Skeletal muscle satellite cell (primary cell): Measurements from ENCODE around the gene CELA1.

Source experiments
- H3K27me3 ChIP-seq: 2 replicates; pipeline ENCODE4 v1.7.0; 2013; ENCODE audit warnings: low read length; ENCODE audit not compliant: control insufficient read depth, insufficient read depth
- H3K36me3 ChIP-seq: 2 replicates; pipeline ENCODE4 v1.7.0; 2013; ENCODE audit warnings: mild to moderate bottlenecking, control low read depth, low read length; ENCODE audit not compliant: insufficient read depth
- H3K4me1 ChIP-seq: 2 replicates; pipeline ENCODE4 v1.7.0; 2013; ENCODE audit warnings: low read length; ENCODE audit not compliant: control insufficient read depth, insufficient read depth
- H3K4me2 ChIP-seq: 2 replicates; pipeline ENCODE4 v1.7.0; 2013; ENCODE audit warnings: mild to moderate bottlenecking, low read length
- H3K4me3 ChIP-seq: 2 replicates; pipeline ENCODE4 v1.7.0; 2013; ENCODE audit warnings: low read length
- H3K9ac ChIP-seq: 2 replicates; pipeline ENCODE4 v1.7.0; 2013; ENCODE audit warnings: mild to moderate bottlenecking, low read depth, low read length, moderate library complexity
- H3K9me3 ChIP-seq: replicated peaks from 2 replicates; pipeline ENCODE4 v1.7.0; 2013; ENCODE audit warnings: mild to moderate bottlenecking, control low read depth, low read length

CELA1 gene

GRCh38 chr12:51372021-51372420, 25.5 kb upstream of the CELA1 start:
- H3K4me2 ChIP-seq = peak overlapping the region; percentile 63
- no peaks in the 10 kb centered on the region for H3K36me3 ChIP-seq
- no peaks in the 10 kb centered on the region for H3K9me3 ChIP-seq
- H3K27me3 ChIP-seq = no peaks in the 10 kb centered on the region
- peak overlapping the region; percentile 54 for H3K9ac ChIP-seq
- H3K4me1 ChIP-seq = peaks cover 43% of the 10 kb centered on the region
- H3K4me3 ChIP-seq = peak overlapping the region; percentile 1

GRCh38 chr12:51371295-51371953, 24.9 kb upstream of the CELA1 start:
- H3K36me3 ChIP-seq = no peaks in the 10 kb centered on the region
- no peaks in the 10 kb centered on the region for H3K27me3 ChIP-seq
- H3K9me3 ChIP-seq = no peaks in the 10 kb centered on the region
- peak overlapping the region; percentile 54 for H3K9ac ChIP-seq
- H3K4me1 ChIP-seq = peaks cover 43% of the 10 kb centered on the region
- H3K4me3 ChIP-seq = peak overlapping the region; percentile 1
- peak overlapping the region; percentile 63 for H3K4me2 ChIP-seq

- H3K27me3 ChIP-seq = no peaks in the 10 kb centered on the region
- H3K9ac ChIP-seq = no peak overlapping the region
- no peaks in the 10 kb centered on the region for H3K36me3 ChIP-seq
- no peaks in the 10 kb centered on the region for H3K9me3 ChIP-seq
- no peak overlapping the region for H3K4me2 ChIP-seq
- no peak overlapping the region for H3K4me3 ChIP-seq
- peaks cover 43% of the 10 kb centered on the region for H3K4me1 ChIP-seq
These were observed 24.2 kb upstream of the CELA1 start for GRCh38 chr12:51370667-51371066.

GRCh38 chr12:51369581-51369980, 23.1 kb upstream of the CELA1 start:
- Histone ChIP-seq H3K9me3 (no peaks in the 10 kb centered on the region), H3K4me2 (no peak overlapping the region), H3K36me3 (no peaks in the 10 kb centered on the region), H3K9ac (no peak overlapping the region), H3K4me3 (no peak overlapping the region), H3K27me3 (no peaks in the 10 kb centered on the region), H3K4me1 (peaks cover 36% of the 10 kb centered on the region)

GRCh38 chr12:51368640-51369517, 22.4 kb upstream of the CELA1 start:
- peaks cover 31% of the 10 kb centered on the region for H3K4me1 ChIP-seq
- H3K27me3 ChIP-seq = no peaks in the 10 kb centered on the region
- no peak overlapping the region for H3K4me2 ChIP-seq
- H3K36me3 ChIP-seq = no peaks in the 10 kb centered on the region
- no peak overlapping the region for H3K9ac ChIP-seq
- no peaks in the 10 kb centered on the region for H3K9me3 ChIP-seq
- H3K4me3 ChIP-seq = no peak overlapping the region

GRCh38 chr12:51365276-51365675, 18.8 kb upstream of the CELA1 start:
- Histone ChIP-seq H3K4me2 (no peak overlapping the region), H3K36me3 (no peaks in the 10 kb centered on the region), H3K4me1 (peaks cover 5% of the 10 kb centered on the region), H3K4me3 (no peak overlapping the region), H3K9me3 (no peaks in the 10 kb centered on the region), H3K9ac (no peak overlapping the region), H3K27me3 (no peaks in the 10 kb centered on the region)

- no peak overlapping the region for H3K4me2 ChIP-seq
- no peaks in the 10 kb centered on the region for H3K9me3 ChIP-seq
- no peak overlapping the region for H3K4me3 ChIP-seq
- H3K9ac ChIP-seq = no peak overlapping the region
- peaks cover 2% of the 10 kb centered on the region for H3K4me1 ChIP-seq
- no peaks in the 10 kb centered on the region for H3K36me3 ChIP-seq
- H3K27me3 ChIP-seq = no peaks in the 10 kb centered on the region
These were observed 17.5 kb upstream of the CELA1 start for GRCh38 chr12:51364001-51364400.

- H3K4me3 ChIP-seq = no peak overlapping the region
- H3K4me2 ChIP-seq = no peak overlapping the region
- no peaks in the 10 kb centered on the region for H3K36me3 ChIP-seq
- H3K27me3 ChIP-seq = no peaks in the 10 kb centered on the region
- H3K9me3 ChIP-seq = no peaks in the 10 kb centered on the region
- H3K9ac ChIP-seq = no peak overlapping the region
- H3K4me1 ChIP-seq = no peaks in the 10 kb centered on the region
These were observed 16.4 kb upstream of the CELA1 start for GRCh38 chr12:51362747-51363342.

- no peaks in the 10 kb centered on the region for H3K9me3 ChIP-seq
- no peaks in the 10 kb centered on the region for H3K27me3 ChIP-seq
- H3K4me2 ChIP-seq = no peak overlapping the region
- H3K4me1 ChIP-seq = no peaks in the 10 kb centered on the region
- H3K4me3 ChIP-seq = no peak overlapping the region
- no peak overlapping the region for H3K9ac ChIP-seq
- no peaks in the 10 kb centered on the region for H3K36me3 ChIP-seq
These were observed 15.8 kb upstream of the CELA1 start for GRCh38 chr12:51362307-51362706.

- Histone ChIP-seq H3K36me3 (no peaks in the 10 kb centered on the region), H3K9ac (no peak overlapping the region), H3K4me3 (no peak overlapping the region), H3K4me1 (no peaks in the 10 kb centered on the region), H3K4me2 (no peak overlapping the region), H3K9me3 (no peaks in the 10 kb centered on the region), H3K27me3 (no peaks in the 10 kb centered on the region)
These were observed 14.9 kb upstream of the CELA1 start for GRCh38 chr12:51361161-51362016.

- Histone ChIP-seq H3K4me1 (no peaks in the 10 kb centered on the region), H3K4me2 (no peak overlapping the region), H3K9ac (no peak overlapping the region), H3K36me3 (no peaks in the 10 kb centered on the region), H3K9me3 (no peaks in the 10 kb centered on the region), H3K27me3 (no peaks in the 10 kb centered on the region), H3K4me3 (no peak overlapping the region)
These were observed 13.8 kb upstream of the CELA1 start for GRCh38 chr12:51360315-51360714.
